DOHH2 (cell line): ENCODE measurements around the gene ACVR1B.

Experiments used
- H3F3A ChIP-seq: fragments of 200-600 bp; sonication (generic), shearing (Covaris generic); 2 replicates; pipeline ENCODE4 v1.6.0; 2016; ENCODE audit warnings: antibody characterized with exemption, mild to moderate bottlenecking; ENCODE audit not compliant: control insufficient read depth, insufficient read depth
- H3K27ac ChIP-seq: fragments of 200-600 bp; sonication (generic); 2 replicates; pipeline ENCODE4 v1.5.1; 2014; ENCODE audit warnings: low read depth, mild to moderate bottlenecking, low read length, moderate library complexity
- H3K27me3 ChIP-seq: fragments of 200-600 bp; sonication (generic); 2 replicates; pipeline ENCODE4 v1.6.1; 2014; ENCODE audit warnings: mild to moderate bottlenecking, low read length, mixed read lengths; ENCODE audit not compliant: control insufficient read depth
- H3K36me3 ChIP-seq: fragments of 200-600 bp; sonication (generic); 2 replicates; pipeline ENCODE4 v1.6.1; 2014; ENCODE audit warnings: mild to moderate bottlenecking, low read length, moderate library complexity, mixed read lengths; ENCODE audit not compliant: control insufficient read depth
- H3K4me1 ChIP-seq: fragments of 200-600 bp; sonication (generic); 2 replicates; pipeline ENCODE4 v1.6.1; 2014; ENCODE audit warnings: mild to moderate bottlenecking, low read length, mixed read lengths; ENCODE audit not compliant: control insufficient read depth
- H3K4me2 ChIP-seq: fragments of 200-600 bp; sonication (generic); 2 replicates; pipeline ENCODE4 v1.6.0; 2014; ENCODE audit warnings: mild to moderate bottlenecking, low read length, moderate library complexity
- H3K4me3 ChIP-seq: fragments of 200-600 bp; sonication (generic); 2 replicates; pipeline ENCODE4 v1.5.1; 2014; ENCODE audit warnings: mild to moderate bottlenecking, low read length, mixed read lengths
- H3K79me2 ChIP-seq: fragments of 200-600 bp; sonication (generic); 2 replicates; pipeline ENCODE4 v1.6.1; 2014; ENCODE audit warnings: mild to moderate bottlenecking, low read length, mixed read lengths; ENCODE audit not compliant: control insufficient read depth
- H3K9me2 ChIP-seq: fragments of 200-600 bp; sonication (generic); replicated peaks from 2 replicates; pipeline ENCODE4 v1.6.1; 2014; ENCODE audit warnings: mild to moderate bottlenecking, low read length, mixed read lengths; ENCODE audit not compliant: control insufficient read depth
- H3K9me3 ChIP-seq: fragments of 200-600 bp; sonication (generic); 2 replicates; pipeline ENCODE4 v1.6.1; 2014; ENCODE audit warnings: antibody characterized with exemption, low read length, mixed read lengths; ENCODE audit not compliant: control insufficient read depth, insufficient read depth
- H4K20me1 ChIP-seq: fragments of 200-600 bp; sonication (generic); 2 replicates; pipeline ENCODE4 v1.6.0; 2014; ENCODE audit warnings: low read depth, mild to moderate bottlenecking, antibody characterized with exemption, low read length, moderate library complexity; ENCODE audit not compliant: control insufficient read depth, insufficient read depth
- EZH2phosphoT487 ChIP-seq: fragments of 200-600 bp; sonication (generic); IDR thresholded peaks from 2 replicates; pipeline ENCODE4 v1.6.1; 2017; ENCODE audit warnings: borderline replicate concordance, mild to moderate bottlenecking, antibody characterized with exemption, low read length, moderate library complexity, mixed read lengths
- TF ChIP-seq, protein P1 (sequence below): fragments of 200-600 bp; sonication (generic); IDR thresholded peaks from one replicate; pipeline ENCODE4 v1.5.1; 2014; ENCODE audit warnings: antibody characterized with exemption, mild to moderate bottlenecking, low read depth, low read length; ENCODE audit not compliant: poor library complexity, severe bottlenecking

Gene ACVR1B

DNA sequence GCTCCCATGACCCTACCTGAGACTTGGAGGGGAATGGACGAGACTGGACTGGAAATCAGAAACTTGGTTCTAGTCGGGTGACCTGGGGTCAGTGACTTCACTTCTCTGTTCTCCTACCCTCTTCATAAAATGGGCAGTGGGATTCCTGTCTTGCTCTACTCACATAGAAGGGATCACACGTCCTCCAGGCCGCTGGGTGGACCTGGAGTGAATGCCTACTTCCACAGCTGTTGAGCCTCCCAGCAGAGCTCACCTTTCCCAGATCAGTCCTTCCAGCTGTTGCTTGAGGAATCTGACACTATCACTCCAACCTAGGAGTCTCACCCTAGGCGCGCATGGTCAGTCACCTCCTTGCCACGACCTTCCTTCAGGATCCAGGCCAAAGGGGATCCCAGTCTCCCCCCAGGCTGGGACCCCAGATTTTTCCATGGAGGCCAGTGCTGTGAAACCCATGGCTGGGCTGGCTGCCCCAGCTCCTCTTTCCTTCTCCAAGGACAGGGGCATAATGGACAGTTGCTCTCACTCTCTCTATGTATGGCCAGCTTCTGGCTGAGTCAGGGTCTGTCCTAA is 43.6 kb upstream of the ACVR1B start:
- TF ChIP-seq, protein P1, sequence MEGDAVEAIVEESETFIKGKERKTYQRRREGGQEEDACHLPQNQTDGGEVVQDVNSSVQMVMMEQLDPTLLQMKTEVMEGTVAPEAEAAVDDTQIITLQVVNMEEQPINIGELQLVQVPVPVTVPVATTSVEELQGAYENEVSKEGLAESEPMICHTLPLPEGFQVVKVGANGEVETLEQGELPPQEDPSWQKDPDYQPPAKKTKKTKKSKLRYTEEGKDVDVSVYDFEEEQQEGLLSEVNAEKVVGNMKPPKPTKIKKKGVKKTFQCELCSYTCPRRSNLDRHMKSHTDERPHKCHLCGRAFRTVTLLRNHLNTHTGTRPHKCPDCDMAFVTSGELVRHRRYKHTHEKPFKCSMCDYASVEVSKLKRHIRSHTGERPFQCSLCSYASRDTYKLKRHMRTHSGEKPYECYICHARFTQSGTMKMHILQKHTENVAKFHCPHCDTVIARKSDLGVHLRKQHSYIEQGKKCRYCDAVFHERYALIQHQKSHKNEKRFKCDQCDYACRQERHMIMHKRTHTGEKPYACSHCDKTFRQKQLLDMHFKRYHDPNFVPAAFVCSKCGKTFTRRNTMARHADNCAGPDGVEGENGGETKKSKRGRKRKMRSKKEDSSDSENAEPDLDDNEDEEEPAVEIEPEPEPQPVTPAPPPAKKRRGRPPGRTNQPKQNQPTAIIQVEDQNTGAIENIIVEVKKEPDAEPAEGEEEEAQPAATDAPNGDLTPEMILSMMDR = no peak
- TF ChIP-seq EZH2phosphoT487 = no peak
- H3K4me2 ChIP-seq = no peak overlapping the region
- no peaks in the 10 kb centered on the region for H3K9me2 ChIP-seq
- no peaks in the 10 kb centered on the region for H3K9me3 ChIP-seq
- H3K36me3 ChIP-seq = no peaks in the 10 kb centered on the region
- no peaks in the 10 kb centered on the region for H3K4me1 ChIP-seq
- no peaks in the 10 kb centered on the region for H3F3A ChIP-seq
- no peaks in the 10 kb centered on the region for H4K20me1 ChIP-seq
- peaks cover 3% of the 10 kb centered on the region; the same call in 1 of the 2 replicates for H3K27me3 ChIP-seq
- no peaks in the 10 kb centered on the region for H3K79me2 ChIP-seq
- no peak overlapping the region for H3K4me3 ChIP-seq
- H3K27ac ChIP-seq = no peak overlapping the region

- Histone ChIP-seq H4K20me1 (no peaks in the 10 kb centered on the region), H3K4me1 (no peaks in the 10 kb centered on the region), H3K4me2 (no peak overlapping the region), H3K27ac (no peak overlapping the region), H3K79me2 (no peaks in the 10 kb centered on the region), H3K4me3 (no peak overlapping the region), H3K9me3 (no peaks in the 10 kb centered on the region), H3K9me2 (no peaks in the 10 kb centered on the region), H3F3A (no peaks in the 10 kb centered on the region), H3K27me3 (peaks cover 3% of the 10 kb centered on the region; the same call in 1 of the 2 replicates), H3K36me3 (no peaks in the 10 kb centered on the region)
- TF ChIP-seq, protein P1 = no peak
- no peak for TF ChIP-seq EZH2phosphoT487
Measured at GRCh38 chr12:51908876-51909592, 42.5 kb upstream of the ACVR1B start.

DNA sequence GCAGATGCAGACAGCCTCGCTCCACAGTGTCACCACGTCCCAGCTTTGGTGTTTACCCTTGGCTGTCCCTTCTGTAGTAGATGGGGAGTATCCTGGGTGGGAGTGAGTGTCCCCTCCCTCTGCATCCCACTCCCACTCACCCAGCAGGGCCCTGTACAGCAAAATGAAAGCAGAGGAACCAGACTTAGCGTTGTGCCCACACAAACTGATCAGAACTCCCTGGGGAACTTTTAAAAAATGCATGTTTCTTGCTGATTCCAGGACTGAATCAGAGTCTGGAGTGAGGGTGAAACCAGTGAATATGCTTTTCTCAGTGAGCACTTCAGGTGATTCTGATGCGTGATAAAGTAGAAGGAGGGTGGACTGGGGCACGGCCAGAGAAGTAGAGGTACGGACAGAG is 41.3 kb upstream of the ACVR1B start:
- Histone ChIP-seq H3K27ac (no peak overlapping the region), H3K79me2 (no peaks in the 10 kb centered on the region), H3K9me3 (no peaks in the 10 kb centered on the region), H4K20me1 (no peaks in the 10 kb centered on the region), H3K9me2 (no peaks in the 10 kb centered on the region), H3K27me3 (peaks cover 3% of the 10 kb centered on the region; the same call in 1 of the 2 replicates), H3K4me1 (no peaks in the 10 kb centered on the region), H3K4me3 (no peak overlapping the region), H3K4me2 (no peak overlapping the region), H3K36me3 (no peaks in the 10 kb centered on the region), H3F3A (no peaks in the 10 kb centered on the region)
- no peak for TF ChIP-seq EZH2phosphoT487
- TF ChIP-seq, protein P1 = no peak
